HG03575 (cell line): ENCODE measurements around the gene ALK.

Experiments used
- ATAC-seq: cut with Tn5 transposase; IDR thresholded peaks from one replicate; pipeline ENCODE4 v1.9.1; 2021; ENCODE audit not compliant: unreplicated experiment, insufficient number of reproducible peaks, low FRiP score; ENCODE audit errors: extremely low read depth

The ALK gene

DNA sequence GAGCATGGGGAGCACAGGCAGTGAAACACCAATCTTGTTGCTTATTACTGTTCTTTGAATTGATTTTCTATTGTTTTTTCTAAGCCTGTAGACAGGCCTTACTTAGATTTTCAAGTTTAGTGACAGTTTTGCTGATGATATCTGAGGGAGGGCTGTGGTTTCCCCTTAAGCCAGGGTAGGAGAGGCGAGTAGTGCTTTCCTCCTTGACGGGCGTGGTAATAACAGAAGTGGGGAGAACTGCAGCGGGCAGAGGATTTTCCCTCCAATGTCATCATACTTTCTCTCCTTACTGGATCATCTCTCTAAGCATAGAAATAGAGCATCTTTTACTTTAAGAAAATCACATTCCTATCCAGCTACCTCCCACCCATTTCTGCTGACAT, 314.4 kb downstream of the ALK start:
- ATAC-seq: no peak

- no peak for ATAC-seq
Measured at GRCh38 chr2:29606104-29607037, 315.0 kb downstream of the ALK start.

DNA sequence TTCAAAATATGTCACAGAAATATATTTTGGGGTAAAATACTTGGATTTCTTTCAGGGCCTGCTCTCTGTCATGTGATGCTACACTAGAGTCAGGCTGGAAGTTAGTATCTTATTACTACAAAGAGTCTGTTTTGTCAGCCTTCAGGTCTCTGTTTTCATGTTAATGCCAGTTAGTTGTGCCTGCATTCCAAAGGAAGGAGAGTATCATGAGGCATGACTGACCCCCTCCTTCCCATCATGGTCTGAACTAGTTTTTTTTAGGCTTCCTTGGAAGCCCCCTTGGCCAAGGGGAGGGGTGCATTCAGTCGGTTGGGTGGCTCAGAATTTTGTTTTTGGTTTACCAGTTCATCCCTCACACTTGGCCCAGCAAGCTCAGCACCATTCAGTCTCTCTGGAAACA, 318.0 kb downstream of the ALK start:
- ATAC-seq: no peak

DNA sequence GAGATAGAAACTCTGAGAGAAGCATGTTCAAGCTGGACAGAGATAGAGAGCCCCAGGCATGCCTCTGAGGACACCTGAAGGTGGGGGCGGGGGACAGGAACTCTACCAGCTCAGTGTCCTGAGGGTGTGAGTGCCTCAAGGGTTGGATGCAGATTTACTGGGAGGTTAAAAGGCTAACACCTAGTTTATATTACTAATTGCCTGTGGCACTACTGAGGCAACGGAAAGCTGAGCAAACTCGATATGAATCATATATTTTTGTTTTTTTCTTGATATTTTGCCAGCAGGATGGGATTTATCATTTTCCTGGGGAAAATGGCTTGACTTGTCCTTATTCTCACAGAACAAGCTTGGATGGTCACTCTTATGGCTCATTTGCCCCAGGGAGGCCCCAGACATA, 319.5 kb downstream of the ALK start:
- no peak for ATAC-seq

GRCh38 chr2:29601321-29601720, 320.1 kb downstream of the ALK start:
- ATAC-seq: no peak

DNA sequence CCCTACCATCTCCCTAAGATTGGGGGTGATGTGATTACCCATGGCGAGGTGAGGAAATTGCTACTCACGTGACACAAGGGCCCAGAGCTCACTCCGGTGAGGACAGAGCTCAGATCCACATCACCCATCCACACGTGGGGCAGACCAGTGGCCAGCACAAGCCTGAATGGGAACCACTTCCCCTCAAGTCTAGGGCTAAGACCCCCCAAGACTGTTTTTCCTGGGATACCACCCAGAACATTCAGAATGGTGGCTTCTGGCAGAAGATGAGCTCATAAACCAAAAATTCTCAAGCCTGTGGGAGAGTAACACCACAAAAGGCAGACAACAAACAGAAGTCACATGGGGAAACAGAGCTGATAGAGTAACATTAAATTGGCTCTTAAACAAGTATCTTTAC, 321.4 kb downstream of the ALK start:
- no peak for ATAC-seq

DNA sequence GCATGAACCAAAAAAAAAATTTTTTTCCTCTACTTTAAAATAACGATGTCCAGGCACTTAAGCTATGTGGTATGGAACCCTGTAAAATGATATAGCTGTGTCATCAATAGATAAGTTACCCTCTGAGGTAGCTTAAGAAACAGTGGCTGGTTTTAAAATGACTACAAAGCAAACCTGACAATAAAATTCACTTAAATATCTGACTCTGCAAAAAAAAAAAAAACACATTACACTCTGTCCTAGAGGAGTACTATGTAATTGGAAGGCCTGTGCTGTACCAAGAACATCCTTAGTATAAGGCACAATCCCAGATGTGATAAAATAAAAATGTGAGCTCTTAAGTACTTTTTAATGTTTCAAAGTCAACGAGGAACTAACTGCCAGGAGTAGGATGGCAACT, 322.4 kb downstream of the ALK start:
- no peak for ATAC-seq

DNA sequence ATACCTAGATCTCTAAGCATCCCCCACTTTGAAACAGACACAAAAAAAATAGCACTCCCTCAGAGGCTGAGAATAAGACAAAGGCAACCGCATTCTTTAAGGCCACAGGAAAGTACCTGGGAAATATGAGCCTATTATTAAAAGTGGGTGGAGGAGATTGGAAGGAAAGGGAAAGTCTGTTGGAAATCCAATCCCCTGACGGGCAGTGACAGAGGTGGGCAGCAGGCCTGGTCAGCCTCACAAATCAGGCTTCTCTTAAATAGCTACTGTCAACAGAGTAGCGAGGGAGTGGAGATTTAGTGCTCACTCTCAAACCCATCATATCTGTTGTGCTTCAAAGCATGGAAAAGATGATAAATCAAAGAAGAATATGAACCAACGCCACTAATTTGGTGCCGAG, 324.4 kb downstream of the ALK start:
- no peak for ATAC-seq

DNA sequence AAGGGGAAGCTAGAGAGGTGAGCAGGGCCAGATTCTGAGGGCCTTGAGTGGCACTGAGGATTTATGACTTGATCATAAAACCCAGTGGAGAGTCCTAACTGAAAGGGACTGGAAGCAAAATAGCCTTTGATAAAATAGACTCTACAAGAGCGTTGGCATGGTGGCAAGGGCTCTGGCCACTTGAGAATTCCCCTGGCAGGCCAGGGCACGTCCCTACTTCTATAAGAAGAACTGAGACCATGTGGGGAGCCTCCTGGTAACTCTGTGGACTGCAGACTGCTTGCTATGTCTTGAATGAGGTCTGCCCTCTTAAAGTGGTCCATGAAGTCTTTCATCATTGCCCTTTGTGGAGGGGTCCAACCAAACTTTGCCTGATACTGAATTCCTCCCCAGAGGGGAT, 324.8 kb downstream of the ALK start:
- no peak for ATAC-seq

DNA sequence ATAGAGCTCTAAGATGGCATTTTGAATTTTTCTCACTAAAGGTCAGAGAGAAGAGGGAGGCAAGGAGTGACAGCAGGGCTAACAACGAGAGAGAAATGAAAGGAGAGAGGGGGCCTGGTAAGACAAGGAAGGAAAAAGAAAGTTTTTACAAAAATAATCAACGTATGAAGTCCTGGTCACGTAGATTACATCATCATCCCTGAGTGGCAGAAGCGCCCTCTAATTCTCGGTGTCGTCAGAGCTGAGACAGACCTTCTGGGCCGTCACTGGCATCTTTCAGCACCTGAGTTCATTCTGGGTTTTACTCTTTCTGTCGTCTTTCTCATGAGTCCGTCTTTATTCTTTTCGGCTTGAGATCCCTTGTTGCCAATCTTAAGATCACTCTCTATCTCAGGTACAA, 329.8 kb downstream of the ALK start:
- no peak for ATAC-seq

DNA sequence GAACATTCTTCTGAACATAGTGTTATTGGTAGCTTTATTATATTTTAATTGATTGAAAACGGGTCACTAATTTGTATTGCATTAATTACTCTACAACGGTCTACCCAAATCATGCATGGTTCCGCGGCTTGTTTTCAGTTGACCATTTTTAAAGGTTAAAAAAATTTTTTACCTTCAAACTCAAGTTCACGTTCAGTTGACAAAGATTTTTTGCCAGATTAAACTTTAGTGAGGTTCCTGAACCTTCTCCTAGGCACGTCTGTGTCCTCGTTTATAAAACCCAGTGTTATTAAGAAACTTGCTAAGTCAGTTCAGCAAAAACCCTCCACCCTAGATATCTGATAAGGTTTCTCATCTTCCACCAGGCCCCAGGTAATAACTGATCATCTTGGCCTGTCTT, 331.2 kb downstream of the ALK start:
- ATAC-seq: no peak

DNA sequence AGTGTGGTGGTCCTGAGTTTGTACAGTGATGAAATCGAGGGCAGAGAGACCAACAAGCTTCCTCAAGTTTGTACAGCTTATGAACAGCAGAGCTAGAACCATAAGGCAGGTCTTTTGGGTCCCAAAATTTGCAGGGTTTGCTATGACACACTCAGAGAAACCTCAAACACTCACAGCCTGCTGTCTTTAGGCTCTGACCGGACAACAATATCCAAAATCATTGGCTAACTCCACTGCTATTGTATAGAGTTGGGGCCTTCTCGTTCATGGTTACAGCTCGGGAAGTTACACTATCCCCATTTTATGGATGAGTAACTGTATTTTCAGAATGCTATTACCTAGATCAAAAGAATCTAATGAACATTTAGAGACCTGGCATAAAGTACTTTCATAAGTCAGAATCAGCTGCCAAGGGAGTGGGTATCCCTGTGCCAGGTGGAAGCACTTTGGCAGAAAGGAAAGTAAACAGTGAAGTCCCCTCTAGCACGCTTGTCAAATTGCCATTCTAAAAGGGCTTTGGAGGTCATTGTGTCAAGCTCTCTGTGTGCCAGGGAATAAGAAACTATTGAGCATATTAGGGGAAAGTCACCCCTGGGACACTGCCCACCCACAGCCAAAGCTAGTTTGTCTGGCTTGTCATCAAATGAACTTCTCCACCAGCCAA, 331.8 kb downstream of the ALK start:
- no peak for ATAC-seq

GRCh38 chr2:29587402-29588190, 333.8 kb downstream of the ALK start:
- ATAC-seq: no peak

GRCh38 chr2:29586919-29587318, 334.5 kb downstream of the ALK start:
- no peak for ATAC-seq

GRCh38 chr2:29583548-29584156, 337.7 kb downstream of the ALK start:
- ATAC-seq: no peak

DNA sequence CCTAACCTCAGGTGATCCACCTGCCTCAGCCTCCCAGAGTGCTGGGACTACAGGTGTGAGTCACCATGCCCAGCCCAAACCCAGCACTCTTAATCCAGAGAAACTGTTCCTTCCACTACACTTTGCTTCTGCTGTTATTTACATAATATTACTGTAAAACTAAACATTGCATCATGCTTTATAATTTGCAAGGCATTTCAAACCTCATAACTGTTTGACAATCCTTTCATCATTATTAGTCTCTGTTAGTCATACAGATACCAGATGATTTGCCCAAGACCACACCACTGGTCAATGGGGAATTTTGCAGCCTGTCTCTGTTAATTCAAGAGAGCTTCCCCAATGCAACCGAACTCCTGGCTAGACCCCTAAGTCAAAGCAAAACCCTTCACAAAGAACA, 338.3 kb downstream of the ALK start:
- ATAC-seq: no peak

GRCh38 chr2:29582062-29582461, 339.3 kb downstream of the ALK start:
- ATAC-seq: no peak

DNA sequence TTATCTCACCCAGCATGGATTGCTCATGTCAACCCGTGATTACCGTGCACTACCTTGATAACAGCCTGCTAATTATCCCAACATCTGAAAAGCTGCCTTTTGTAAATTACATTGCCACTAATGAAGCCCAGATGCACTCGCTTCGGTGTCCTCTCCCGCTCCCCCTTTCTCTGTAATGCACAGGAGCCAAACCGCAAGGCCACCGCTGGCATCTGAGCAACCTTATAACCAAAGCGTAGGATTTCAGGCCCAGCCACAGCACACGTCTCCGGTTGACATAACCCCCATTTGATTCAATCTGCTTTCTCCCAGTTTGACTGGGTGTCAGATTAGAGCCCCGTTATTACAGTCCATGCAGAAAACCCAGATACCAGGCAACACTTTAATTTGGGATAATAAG, 341.2 kb downstream of the ALK start:
- ATAC-seq: no peak

- ATAC-seq: no peak
Measured at GRCh38 chr2:29579495-29580169, 341.8 kb downstream of the ALK start.
